Measurements from ENCODE around the gene THRB.

DNA sequence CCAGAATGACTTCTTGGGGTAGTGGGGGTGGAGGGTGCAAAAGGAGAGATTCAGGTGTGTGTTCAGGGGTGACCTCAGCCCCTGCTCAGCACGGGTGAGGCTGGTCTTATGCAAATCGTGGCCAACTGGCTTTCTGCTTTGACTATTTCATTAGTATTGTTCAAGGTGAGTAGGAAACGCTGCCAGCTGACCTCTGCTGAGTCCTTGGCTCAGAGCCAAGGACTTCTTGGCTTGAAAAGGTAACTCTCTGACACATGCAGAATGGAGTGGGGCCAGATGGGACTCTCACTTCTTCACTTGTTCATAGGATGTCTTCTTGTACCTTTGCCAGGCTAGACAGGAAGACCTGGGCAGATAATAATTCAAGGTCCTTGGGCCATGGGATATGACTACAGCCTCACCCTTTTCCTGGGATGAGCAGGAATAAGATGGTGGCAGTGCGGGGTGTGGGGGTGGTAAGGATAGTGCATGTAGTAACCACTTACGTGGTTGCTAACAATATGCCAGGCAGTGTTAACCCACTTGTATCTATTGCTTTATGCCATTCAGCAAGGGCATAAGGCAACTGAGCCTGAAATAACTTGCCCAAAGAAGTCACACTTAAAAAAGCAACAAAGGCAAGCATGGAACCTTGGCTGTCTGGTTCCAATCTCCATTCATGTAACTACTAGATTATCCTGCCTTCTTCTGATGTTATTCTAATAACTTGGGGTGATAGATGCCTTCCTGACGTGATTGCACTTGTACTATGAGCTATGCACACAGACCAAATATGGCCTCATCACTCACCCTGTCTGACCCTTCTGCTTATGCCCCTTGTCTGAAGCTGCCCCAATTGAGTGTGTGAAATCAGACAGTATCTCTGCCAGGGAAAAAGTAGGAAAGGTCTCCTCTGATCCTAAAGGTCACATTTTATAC lies 356.4 kb downstream of the THRB start:
- TF ChIP-seq, protein P1, sequence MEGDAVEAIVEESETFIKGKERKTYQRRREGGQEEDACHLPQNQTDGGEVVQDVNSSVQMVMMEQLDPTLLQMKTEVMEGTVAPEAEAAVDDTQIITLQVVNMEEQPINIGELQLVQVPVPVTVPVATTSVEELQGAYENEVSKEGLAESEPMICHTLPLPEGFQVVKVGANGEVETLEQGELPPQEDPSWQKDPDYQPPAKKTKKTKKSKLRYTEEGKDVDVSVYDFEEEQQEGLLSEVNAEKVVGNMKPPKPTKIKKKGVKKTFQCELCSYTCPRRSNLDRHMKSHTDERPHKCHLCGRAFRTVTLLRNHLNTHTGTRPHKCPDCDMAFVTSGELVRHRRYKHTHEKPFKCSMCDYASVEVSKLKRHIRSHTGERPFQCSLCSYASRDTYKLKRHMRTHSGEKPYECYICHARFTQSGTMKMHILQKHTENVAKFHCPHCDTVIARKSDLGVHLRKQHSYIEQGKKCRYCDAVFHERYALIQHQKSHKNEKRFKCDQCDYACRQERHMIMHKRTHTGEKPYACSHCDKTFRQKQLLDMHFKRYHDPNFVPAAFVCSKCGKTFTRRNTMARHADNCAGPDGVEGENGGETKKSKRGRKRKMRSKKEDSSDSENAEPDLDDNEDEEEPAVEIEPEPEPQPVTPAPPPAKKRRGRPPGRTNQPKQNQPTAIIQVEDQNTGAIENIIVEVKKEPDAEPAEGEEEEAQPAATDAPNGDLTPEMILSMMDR (IDR thresholded peaks at IDR 0.05), result no peak
- TF ChIP-seq SP1 (CRISPR knock-in tag; conservative IDR thresholded peaks at IDR 0.05) (no peak), CREB1 (CRISPR knock-in tag; IDR thresholded peaks at IDR 0.05) (no peak), ZNF138 (CRISPR knock-in tag; conservative IDR thresholded peaks at IDR 0.05) (no peak), GABPB1 (CRISPR knock-in tag; IDR thresholded peaks at IDR 0.05) (no peak), TEAD4 (CRISPR knock-in tag; IDR thresholded peaks at IDR 0.05) (no peak), KAT7 (CRISPR knock-in tag; IDR thresholded peaks at IDR 0.05; ENCODE audit: borderline replicate concordance) (no peak), FOXK1 (CRISPR knock-in tag; IDR thresholded peaks at IDR 0.05) (no peak)
- TF ChIP-seq, protein P2, sequence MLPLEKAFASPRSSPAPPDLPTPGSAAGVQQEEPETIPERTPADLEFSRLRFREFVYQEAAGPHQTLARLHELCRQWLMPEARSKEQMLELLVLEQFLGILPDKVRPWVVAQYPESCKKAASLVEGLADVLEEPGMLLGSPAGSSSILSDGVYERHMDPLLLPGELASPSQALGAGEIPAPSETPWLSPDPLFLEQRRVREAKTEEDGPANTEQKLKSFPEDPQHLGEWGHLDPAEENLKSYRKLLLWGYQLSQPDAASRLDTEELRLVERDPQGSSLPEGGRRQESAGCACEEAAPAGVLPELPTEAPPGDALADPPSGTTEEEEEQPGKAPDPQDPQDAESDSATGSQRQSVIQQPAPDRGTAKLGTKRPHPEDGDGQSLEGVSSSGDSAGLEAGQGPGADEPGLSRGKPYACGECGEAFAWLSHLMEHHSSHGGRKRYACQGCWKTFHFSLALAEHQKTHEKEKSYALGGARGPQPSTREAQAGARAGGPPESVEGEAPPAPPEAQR (CRISPR knock-in tag; IDR thresholded peaks at IDR 0.05), result no peak
- TF ChIP-seq, protein P3, sequence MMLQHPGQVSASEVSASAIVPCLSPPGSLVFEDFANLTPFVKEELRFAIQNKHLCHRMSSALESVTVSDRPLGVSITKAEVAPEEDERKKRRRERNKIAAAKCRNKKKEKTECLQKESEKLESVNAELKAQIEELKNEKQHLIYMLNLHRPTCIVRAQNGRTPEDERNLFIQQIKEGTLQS (CRISPR knock-in tag; conservative IDR thresholded peaks at IDR 0.05), result no peak
- TF ChIP-seq, protein P4, sequence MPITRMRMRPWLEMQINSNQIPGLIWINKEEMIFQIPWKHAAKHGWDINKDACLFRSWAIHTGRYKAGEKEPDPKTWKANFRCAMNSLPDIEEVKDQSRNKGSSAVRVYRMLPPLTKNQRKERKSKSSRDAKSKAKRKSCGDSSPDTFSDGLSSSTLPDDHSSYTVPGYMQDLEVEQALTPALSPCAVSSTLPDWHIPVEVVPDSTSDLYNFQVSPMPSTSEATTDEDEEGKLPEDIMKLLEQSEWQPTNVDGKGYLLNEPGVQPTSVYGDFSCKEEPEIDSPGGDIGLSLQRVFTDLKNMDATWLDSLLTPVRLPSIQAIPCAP (CRISPR knock-in tag; IDR thresholded peaks at IDR 0.05), result no peak
- TF ChIP-seq, protein P5, sequence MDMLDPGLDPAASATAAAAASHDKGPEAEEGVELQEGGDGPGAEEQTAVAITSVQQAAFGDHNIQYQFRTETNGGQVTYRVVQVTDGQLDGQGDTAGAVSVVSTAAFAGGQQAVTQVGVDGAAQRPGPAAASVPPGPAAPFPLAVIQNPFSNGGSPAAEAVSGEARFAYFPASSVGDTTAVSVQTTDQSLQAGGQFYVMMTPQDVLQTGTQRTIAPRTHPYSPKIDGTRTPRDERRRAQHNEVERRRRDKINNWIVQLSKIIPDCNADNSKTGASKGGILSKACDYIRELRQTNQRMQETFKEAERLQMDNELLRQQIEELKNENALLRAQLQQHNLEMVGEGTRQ (CRISPR knock-in tag; IDR thresholded peaks at IDR 0.05), result no peak
- TF ChIP-seq, protein P6, sequence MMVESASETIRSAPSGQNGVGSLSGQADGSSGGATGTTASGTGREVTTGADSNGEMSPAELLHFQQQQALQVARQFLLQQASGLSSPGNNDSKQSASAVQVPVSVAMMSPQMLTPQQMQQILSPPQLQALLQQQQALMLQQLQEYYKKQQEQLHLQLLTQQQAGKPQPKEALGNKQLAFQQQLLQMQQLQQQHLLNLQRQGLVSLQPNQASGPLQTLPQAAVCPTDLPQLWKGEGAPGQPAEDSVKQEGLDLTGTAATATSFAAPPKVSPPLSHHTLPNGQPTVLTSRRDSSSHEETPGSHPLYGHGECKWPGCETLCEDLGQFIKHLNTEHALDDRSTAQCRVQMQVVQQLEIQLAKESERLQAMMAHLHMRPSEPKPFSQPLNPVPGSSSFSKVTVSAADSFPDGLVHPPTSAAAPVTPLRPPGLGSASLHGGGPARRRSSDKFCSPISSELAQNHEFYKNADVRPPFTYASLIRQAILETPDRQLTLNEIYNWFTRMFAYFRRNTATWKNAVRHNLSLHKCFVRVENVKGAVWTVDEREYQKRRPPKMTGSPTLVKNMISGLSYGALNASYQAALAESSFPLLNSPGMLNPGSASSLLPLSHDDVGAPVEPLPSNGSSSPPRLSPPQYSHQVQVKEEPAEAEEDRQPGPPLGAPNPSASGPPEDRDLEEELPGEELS (CRISPR knock-in tag; IDR thresholded peaks at IDR 0.05), result no peak
